ENCODE data around the gene SYNE2.
"Not testable (repeated sequence)": the region's sequence is repeated elsewhere in the genome, so short reads cannot be mapped to it uniquely, and the experiment has no call there.

Gene SYNE2

DNA sequence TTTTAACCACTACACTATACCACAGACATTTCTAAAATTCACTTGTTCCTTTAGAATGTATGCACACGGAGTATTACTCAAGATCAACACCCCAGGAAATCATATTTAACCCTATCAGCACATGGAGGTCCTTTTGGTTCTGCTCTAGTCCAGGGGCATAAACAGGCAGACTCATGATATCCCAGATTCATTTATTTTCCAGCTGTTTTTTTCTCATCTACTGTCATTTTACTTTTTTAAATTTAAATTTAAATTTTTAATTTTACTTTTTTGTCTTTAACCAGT is 17.9 kb downstream of the SYNE2 start:
- peak overlapping the region; percentile 62 for H3K4me2 ChIP-seq (ENCODE audit: low read length)
- peaks cover 42% of the 10 kb centered on the region for H3F3A ChIP-seq (ENCODE audit: control insufficient read depth, insufficient read depth)
- H3K9me2 ChIP-seq (replicated peaks; ENCODE audit: control insufficient read depth, low read length); H3K9me3 ChIP-seq (ENCODE audit: control insufficient read depth, insufficient read depth, low read length); H3K27me3 ChIP-seq (ENCODE audit: control insufficient read depth, low read length); H4K20me1 ChIP-seq (ENCODE audit: control insufficient read depth, insufficient read depth, low read depth, low read length): not testable (repeated sequence)
- H3K27ac ChIP-seq (ENCODE audit: low read depth, low read length): peak overlapping the region; percentile 58
- peaks cover 86% of the 10 kb centered on the region for H3K79me2 ChIP-seq (ENCODE audit: control insufficient read depth, low read length)
- peaks cover 96% of the 10 kb centered on the region for H3K4me1 ChIP-seq (ENCODE audit: control insufficient read depth, low read length)
- peak overlapping the region; percentile 45 for H3K4me3 ChIP-seq (ENCODE audit: low read length)
- peaks cover 51% of the 10 kb centered on the region for H3K36me3 ChIP-seq (ENCODE audit: control insufficient read depth, low read length)

DNA sequence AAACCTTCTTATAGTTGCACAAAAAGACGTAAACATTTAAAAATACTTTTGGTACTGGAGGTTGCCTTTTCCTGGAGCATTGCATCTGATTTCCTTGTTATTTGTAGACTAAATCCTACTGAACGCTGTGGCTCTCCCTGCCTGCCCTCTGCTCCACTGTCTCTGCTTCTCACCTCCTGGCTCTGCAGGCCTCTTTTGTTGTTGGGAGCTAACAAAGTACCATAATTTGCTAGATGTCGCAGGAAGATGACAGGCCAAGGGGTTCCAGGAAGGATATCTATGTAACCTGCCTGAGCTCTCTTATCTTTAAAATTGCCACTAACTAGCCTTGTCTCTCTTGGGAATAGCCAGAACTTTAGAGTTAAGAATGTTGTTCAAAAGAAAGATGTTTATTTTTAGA is 21.4 kb downstream of the SYNE2 start:
- peak overlapping the region; percentile 25 for H3K27ac ChIP-seq (ENCODE audit: low read depth, low read length)
- H3K79me2 ChIP-seq (ENCODE audit: control insufficient read depth, low read length): peaks cover 98% of the 10 kb centered on the region
- peaks cover 64% of the 10 kb centered on the region for H3K36me3 ChIP-seq (ENCODE audit: control insufficient read depth, low read length)
- H3F3A ChIP-seq (ENCODE audit: control insufficient read depth, insufficient read depth): peaks cover 8% of the 10 kb centered on the region
- H3K9me3 ChIP-seq (ENCODE audit: control insufficient read depth, insufficient read depth, low read length): no peaks in the 10 kb centered on the region
- TF ChIP-seq EZH2phosphoT487 (IDR thresholded peaks at IDR 0.05; ENCODE audit: borderline replicate concordance, low read length): no peak
- TF ChIP-seq, protein P1, sequence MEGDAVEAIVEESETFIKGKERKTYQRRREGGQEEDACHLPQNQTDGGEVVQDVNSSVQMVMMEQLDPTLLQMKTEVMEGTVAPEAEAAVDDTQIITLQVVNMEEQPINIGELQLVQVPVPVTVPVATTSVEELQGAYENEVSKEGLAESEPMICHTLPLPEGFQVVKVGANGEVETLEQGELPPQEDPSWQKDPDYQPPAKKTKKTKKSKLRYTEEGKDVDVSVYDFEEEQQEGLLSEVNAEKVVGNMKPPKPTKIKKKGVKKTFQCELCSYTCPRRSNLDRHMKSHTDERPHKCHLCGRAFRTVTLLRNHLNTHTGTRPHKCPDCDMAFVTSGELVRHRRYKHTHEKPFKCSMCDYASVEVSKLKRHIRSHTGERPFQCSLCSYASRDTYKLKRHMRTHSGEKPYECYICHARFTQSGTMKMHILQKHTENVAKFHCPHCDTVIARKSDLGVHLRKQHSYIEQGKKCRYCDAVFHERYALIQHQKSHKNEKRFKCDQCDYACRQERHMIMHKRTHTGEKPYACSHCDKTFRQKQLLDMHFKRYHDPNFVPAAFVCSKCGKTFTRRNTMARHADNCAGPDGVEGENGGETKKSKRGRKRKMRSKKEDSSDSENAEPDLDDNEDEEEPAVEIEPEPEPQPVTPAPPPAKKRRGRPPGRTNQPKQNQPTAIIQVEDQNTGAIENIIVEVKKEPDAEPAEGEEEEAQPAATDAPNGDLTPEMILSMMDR (IDR thresholded peaks at IDR 0.05; ENCODE audit: low read depth, low read length, poor library complexity, severe bottlenecking): no peak
- H3K4me2 ChIP-seq (ENCODE audit: low read length): peak overlapping the region; percentile 47
- H3K4me3 ChIP-seq (ENCODE audit: low read length): peak overlapping the region; percentile 9; the same call in 1 of the 2 replicates
- H3K27me3 ChIP-seq (ENCODE audit: control insufficient read depth, low read length): no peaks in the 10 kb centered on the region
- peaks cover 4% of the 10 kb centered on the region; the same call in 1 of the 2 replicates for H4K20me1 ChIP-seq (ENCODE audit: control insufficient read depth, insufficient read depth, low read depth, low read length)
- peaks cover 85% of the 10 kb centered on the region for H3K4me1 ChIP-seq (ENCODE audit: control insufficient read depth, low read length)
- no peaks in the 10 kb centered on the region for H3K9me2 ChIP-seq (replicated peaks; ENCODE audit: control insufficient read depth, low read length)

DNA sequence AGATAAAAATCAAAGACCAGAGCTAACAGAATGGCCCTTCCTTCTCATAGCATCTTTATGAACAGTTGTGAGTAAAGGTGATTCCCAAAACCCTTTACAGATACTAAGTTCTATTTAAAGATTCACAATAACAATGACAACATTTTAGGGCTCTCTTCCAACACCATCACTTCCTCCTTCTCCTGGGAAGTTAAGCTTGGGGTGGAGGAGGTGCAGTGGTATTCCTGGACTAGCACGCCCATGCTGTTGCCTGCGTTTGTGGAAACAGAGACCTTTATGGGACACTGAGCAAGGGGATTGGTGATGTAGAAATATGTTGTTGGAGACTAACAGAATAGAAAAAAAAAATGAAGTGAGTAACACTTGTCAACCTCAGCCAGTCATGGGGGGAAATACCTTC is 22.5 kb downstream of the SYNE2 start:
- Histone ChIP-seq H3K9me3 (ENCODE audit: control insufficient read depth, insufficient read depth, low read length) (no peaks in the 10 kb centered on the region), H3K4me3 (ENCODE audit: low read length) (no peak overlapping the region), H3K9me2 (replicated peaks; ENCODE audit: control insufficient read depth, low read length) (no peaks in the 10 kb centered on the region), H3K27me3 (ENCODE audit: control insufficient read depth, low read length) (no peaks in the 10 kb centered on the region), H3K4me1 (ENCODE audit: control insufficient read depth, low read length) (peaks cover 80% of the 10 kb centered on the region), H3K4me2 (ENCODE audit: low read length) (no peak overlapping the region), H4K20me1 (ENCODE audit: control insufficient read depth, insufficient read depth, low read depth, low read length) (peaks cover 4% of the 10 kb centered on the region; the same call in 1 of the 2 replicates), H3K27ac (ENCODE audit: low read depth, low read length) (peak overlapping the region; percentile 25; the same call in 1 of the 2 replicates), H3K36me3 (ENCODE audit: control insufficient read depth, low read length) (peaks cover 67% of the 10 kb centered on the region), H3F3A (ENCODE audit: control insufficient read depth, insufficient read depth) (no peaks in the 10 kb centered on the region), H3K79me2 (ENCODE audit: control insufficient read depth, low read length) (peaks cover 99% of the 10 kb centered on the region)
- TF ChIP-seq, protein P1 (IDR thresholded peaks at IDR 0.05; ENCODE audit: low read depth, low read length, poor library complexity, severe bottlenecking): no peak
- TF ChIP-seq EZH2phosphoT487 (IDR thresholded peaks at IDR 0.05; ENCODE audit: borderline replicate concordance, low read length): no peak

DNA sequence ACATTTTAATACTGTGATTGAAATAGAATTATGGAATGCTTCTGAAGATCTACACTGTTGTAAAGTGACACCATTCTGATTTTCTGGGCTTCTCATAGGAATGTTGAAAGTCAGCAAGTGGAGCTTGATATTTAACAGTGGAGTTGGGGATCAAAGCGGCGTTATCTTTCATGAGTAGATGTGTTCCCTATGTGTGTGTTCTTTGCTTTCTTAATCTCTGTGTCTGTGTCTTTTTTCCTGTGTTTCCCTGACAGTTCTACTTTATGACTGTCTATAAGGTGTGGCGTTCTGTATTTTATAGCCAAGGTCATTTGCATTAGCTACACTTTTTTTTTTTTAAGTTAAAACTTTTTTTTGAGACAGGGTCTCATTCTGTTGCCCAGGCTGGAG is 24.7 kb downstream of the SYNE2 start:
- TF ChIP-seq, protein P1 (IDR thresholded peaks at IDR 0.05; ENCODE audit: low read depth, low read length, poor library complexity, severe bottlenecking): no peak
- no peak for TF ChIP-seq EZH2phosphoT487 (IDR thresholded peaks at IDR 0.05; ENCODE audit: borderline replicate concordance, low read length)
- H3K9me3 ChIP-seq (ENCODE audit: control insufficient read depth, insufficient read depth, low read length): no peaks in the 10 kb centered on the region
- no peaks in the 10 kb centered on the region; the same call in 1 of the 2 replicates for H3F3A ChIP-seq (ENCODE audit: control insufficient read depth, insufficient read depth)
- H3K4me1 ChIP-seq (ENCODE audit: control insufficient read depth, low read length): peaks cover 75% of the 10 kb centered on the region
- no peaks in the 10 kb centered on the region for H3K9me2 ChIP-seq (replicated peaks; ENCODE audit: control insufficient read depth, low read length)
- no peak overlapping the region for H3K27ac ChIP-seq (ENCODE audit: low read depth, low read length)
- H3K4me3 ChIP-seq (ENCODE audit: low read length): no peak overlapping the region
- peaks cover 76% of the 10 kb centered on the region for H3K36me3 ChIP-seq (ENCODE audit: control insufficient read depth, low read length)
- peaks cover 100% of the 10 kb centered on the region for H3K79me2 ChIP-seq (ENCODE audit: control insufficient read depth, low read length)
- H3K27me3 ChIP-seq (ENCODE audit: control insufficient read depth, low read length): no peaks in the 10 kb centered on the region
- peaks cover 7% of the 10 kb centered on the region; the same call in 1 of the 2 replicates for H4K20me1 ChIP-seq (ENCODE audit: control insufficient read depth, insufficient read depth, low read depth, low read length)
- H3K4me2 ChIP-seq (ENCODE audit: low read length): no peak overlapping the region
